HG03045 (cell line): ENCODE data around the gene ELAVL1.
"Not testable (repeated sequence)": the region's sequence is repeated elsewhere in the genome, so short reads cannot be mapped to it uniquely, and the experiment has no call there.

Experiments used
- ATAC-seq: cut with Tn5 transposase; IDR thresholded peaks from one replicate; pipeline ENCODE4 v1.9.1; 2021; ENCODE audit warnings: mild to moderate bottlenecking, moderate library complexity; ENCODE audit not compliant: unreplicated experiment

Gene ELAVL1

GRCh38 chr19:7971553-7972520 is 33.6 kb downstream of the ELAVL1 start:
- ATAC-seq = no peak

GRCh38 chr19:7970716-7971448 is 34.6 kb downstream of the ELAVL1 start:
- no peak for ATAC-seq

GRCh38 chr19:7969555-7969939 is 35.9 kb downstream of the ELAVL1 start:
- no peak for ATAC-seq

- ATAC-seq = no peak
Measured at GRCh38 chr19:7968796-7969554, 36.5 kb downstream of the ELAVL1 start.

GRCh38 chr19:7968008-7968795 is 37.2 kb downstream of the ELAVL1 start:
- no peak for ATAC-seq

- no peak for ATAC-seq
Measured at GRCh38 chr19:7965921-7966665, 39.3 kb downstream of the ELAVL1 start.

- ATAC-seq = no peak
Measured at GRCh38 chr19:7965259-7965841, 40.1 kb downstream of the ELAVL1 start.

GRCh38 chr19:7963566-7963965 is 41.9 kb downstream of the ELAVL1 start:
- no peak for ATAC-seq

GRCh38 chr19:7962644-7963268 is 42.7 kb downstream of the ELAVL1 start:
- ATAC-seq = no peak

- ATAC-seq = no peak
Measured at GRCh38 chr19:7961920-7962626, 43.4 kb downstream of the ELAVL1 start.

GRCh38 chr19:7961082-7961481 is 44.4 kb downstream of the ELAVL1 start:
- ATAC-seq = not testable (repeated sequence)

- no peak for ATAC-seq
Measured at GRCh38 chr19:7959211-7959610, 46.2 kb downstream of the ELAVL1 start.

- ATAC-seq = no peak
Measured at GRCh38 chr19:7955696-7956095, 49.7 kb downstream of the ELAVL1 start.

- no peak for ATAC-seq
Measured at GRCh38 chr19:7953576-7953975, 51.9 kb downstream of the ELAVL1 start.

GRCh38 chr19:7953060-7953459 is 52.4 kb downstream of the ELAVL1 start:
- ATAC-seq = no peak

- ATAC-seq = no peak
Measured at GRCh38 chr19:7947939-7948338, 57.5 kb downstream of the ELAVL1 start.

- no peak for ATAC-seq
Measured at GRCh38 chr19:7944177-7944761, 61.2 kb downstream of the ELAVL1 start.
